ENCODE results near the gene CDH13.

CDH13 gene

DNA sequence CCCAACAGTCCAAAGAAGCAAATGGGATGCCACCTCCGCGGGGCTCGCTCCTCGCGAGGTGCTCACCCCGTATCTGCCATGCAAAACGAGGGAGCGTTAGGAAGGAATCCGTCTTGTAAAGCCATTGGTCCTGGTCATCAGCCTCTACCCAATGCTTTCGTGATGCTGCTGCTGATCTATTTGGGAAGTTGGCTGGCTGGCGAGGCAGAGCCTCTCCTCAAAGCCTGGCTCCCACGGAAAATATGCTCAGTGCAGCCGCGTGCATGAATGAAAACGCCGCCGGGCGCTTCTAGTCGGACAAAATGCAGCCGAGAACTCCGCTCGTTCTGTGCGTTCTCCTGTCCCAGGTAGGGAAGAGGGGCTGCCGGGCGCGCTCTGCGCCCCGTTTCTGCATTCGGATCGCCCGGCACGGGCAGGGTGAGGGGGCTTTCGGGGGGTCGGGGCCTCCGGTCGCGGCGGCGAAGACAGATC is at the start of gene CDH13:
Gene CDH13, plus strand, starts transcription at position 179 of the 471 bp plus-strand sequence.
- DNase-seq, result no peak

GRCh38 chr16:82580298-82580890 is 46.4 kb upstream of the CDH13 start:
- no peak for DNase-seq

DNA sequence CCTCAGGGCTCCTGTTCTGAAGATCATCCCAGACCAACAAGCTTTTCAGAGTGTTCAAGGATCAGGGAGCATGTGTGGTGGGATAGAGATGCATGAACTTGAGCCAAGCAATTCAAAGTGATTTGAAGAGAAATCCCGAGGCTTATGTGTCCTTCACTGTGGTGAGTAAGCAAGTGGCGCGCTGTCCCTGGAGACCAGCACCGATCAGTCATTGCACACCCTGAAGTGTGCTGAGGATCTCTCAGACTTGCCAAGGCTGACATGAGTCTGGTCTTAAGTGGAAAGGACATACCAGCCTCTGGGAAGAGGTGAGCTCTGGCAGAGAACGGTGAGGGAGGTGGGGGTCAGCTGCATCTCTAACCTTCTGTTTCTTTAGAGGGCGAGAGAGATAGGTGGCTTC is 43.8 kb upstream of the CDH13 start:
- no peak for DNase-seq

- no peak for DNase-seq
Measured at GRCh38 chr16:82583422-82583821, 43.3 kb upstream of the CDH13 start.

DNA sequence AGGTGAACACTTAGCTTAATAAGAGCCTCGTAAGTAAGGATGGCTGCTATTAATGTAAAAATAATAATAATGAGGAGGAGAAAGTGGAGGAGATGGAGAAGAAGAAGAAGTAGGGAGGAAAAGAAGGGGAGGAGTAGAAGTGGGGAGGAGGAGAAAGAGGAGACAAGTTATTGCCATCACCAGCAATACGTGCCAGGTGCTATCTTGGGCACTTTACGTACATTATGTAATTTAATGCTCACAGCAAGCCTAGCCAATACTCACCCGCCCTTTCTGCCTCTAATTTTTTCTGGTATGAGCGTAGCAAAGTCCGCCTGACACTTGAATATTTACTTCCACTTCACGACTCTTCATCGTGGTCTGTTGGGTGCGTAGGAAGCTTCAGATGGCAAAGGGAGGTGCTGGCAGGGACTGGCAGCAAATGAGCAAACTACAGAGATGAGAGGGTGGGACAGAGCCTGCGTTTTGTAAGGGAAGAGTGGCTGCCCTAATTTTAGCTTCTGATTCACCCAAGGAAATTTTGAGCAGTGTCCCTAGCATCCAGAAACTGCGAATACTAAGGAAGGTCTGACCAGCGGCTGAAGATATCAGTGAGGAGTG is 42.1 kb upstream of the CDH13 start:
- no peak for DNase-seq

DNA sequence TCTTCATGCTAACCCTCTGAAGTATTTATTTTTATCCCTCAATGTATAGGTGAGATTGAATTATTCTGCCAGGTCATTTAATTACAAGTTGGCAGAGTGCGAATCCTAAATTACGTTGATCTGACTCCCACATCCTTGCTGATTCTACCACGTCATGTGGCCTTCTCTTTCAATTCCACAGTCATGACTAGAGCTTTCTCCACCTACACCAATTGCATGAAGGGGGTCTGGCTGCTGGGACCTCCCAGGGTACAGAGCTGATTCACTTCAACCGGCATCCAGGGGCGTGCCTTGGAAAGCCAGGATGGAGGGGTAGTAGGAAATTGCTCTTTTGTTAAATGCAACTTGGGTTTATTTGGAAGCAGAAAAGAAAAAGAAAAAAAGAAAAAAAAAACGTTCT is 41.1 kb upstream of the CDH13 start:
- no peak for DNase-seq

GRCh38 chr16:82586130-82586529 is 40.6 kb upstream of the CDH13 start:
- no peak for DNase-seq

GRCh38 chr16:82587289-82587688 is 39.5 kb upstream of the CDH13 start:
- no peak for DNase-seq

DNA sequence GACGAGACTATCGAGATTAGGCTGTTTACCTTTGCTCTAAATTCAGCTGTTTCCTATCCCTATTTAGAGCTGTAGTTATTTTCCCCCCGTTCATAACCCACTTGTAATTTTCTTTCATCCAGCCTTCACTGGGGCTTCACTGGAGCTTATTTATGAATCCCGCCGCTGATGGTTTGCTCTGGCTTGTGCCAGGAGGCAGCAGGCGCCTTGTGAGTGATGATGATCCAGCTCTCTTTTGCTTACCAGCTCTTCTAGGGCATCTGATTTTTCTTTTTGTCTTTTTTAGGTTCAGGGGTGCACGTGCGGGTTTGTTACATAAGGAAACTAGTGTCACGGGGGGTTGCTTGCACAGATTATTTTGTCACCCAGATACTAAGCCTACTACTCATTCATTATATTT is 37.4 kb upstream of the CDH13 start:
- no peak for DNase-seq

DNA sequence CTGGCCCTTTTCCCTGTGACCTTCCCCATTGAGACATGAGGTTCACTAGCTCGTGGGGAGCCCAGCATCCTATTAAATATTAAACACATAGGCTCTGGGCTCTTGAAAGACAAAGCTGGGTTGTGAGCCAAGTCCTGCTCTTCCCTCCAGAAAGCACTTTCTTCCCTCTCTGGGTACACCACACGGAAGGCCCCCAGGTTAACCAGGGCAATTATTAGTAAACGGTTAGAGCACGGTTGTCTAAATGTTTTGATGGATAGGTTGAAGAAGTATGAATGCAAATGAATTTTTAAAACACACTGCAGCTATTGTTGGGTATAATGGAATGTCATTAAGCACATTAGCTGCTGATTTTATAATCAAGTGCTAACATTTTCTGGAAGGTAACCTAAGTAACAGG is 32.7 kb upstream of the CDH13 start:
- DNase-seq, result no peak

GRCh38 chr16:82598771-82599170 is 28.0 kb upstream of the CDH13 start:
- DNase-seq, result no peak

- no peak for DNase-seq
Measured at GRCh38 chr16:82601989-82602640, 24.7 kb upstream of the CDH13 start.

GRCh38 chr16:82603784-82604411 is 22.9 kb upstream of the CDH13 start:
- no peak for DNase-seq

DNA sequence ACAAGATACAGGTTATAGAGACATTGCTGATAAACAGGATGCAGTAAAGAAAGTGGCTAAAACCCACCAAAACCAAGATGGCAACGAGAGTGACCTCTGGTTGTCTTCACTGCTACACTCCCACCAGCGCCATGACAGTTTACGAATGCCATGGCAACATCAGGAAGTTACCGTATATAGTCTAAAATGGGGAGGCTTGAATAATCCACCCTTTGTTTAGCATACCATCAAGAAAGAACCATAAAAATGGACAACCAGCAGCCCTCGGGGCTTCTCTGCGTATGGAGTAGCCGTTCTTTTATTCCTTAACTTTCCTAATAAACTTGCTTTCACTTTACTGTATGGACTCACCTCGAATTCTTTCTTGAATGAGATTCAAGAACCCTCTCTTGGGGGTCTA is 21.7 kb upstream of the CDH13 start:
- no peak for DNase-seq

- DNase-seq, result no peak
Measured at GRCh38 chr16:82605863-82606620, 20.7 kb upstream of the CDH13 start.

DNA sequence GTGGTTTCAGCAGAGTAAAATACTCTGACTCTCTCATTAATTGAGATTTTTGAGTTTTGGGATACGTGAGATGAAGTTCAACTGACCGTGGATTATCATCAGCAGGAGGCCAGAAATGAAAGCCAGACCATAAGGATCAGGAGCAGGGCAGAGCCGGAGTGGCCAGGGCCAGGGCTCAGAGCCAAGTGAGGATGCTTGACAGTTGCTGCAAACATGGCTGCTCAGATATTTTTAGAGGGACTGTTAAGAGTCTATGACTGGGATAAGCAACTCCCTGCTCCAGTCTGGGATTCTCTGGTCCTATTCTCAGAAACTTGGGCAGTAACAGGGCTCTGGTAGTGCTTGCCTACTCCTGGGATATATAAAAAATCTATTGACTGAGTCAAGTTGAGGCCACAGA is 17.6 kb upstream of the CDH13 start:
- DNase-seq, result no peak

GRCh38 chr16:82612263-82612662 is 14.5 kb upstream of the CDH13 start:
- no peak for DNase-seq

DNA sequence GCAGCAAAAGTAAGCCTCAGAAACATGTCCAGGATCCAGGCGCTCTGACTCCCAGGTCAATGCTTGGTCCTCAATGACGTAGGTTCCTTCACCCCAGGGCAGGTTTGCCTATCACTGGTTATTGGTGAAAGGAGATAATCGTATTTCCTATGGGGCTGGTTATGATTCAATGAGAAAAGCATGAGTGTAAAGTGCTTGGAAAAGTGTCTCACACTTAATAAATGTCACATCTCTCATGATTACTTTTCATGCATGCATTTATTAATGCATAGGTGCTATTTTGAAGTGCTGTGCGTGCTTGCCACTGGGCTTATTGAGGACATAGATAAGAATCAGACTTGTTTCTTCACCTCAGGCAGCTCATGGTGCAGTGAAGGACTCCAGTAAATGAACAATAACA is 10.4 kb upstream of the CDH13 start:
- no peak for DNase-seq

GRCh38 chr16:82621781-82622180 is 5.0 kb upstream of the CDH13 start:
- no peak for DNase-seq

GRCh38 chr16:82623241-82623640 is 3.5 kb upstream of the CDH13 start:
- no peak for DNase-seq

DNA sequence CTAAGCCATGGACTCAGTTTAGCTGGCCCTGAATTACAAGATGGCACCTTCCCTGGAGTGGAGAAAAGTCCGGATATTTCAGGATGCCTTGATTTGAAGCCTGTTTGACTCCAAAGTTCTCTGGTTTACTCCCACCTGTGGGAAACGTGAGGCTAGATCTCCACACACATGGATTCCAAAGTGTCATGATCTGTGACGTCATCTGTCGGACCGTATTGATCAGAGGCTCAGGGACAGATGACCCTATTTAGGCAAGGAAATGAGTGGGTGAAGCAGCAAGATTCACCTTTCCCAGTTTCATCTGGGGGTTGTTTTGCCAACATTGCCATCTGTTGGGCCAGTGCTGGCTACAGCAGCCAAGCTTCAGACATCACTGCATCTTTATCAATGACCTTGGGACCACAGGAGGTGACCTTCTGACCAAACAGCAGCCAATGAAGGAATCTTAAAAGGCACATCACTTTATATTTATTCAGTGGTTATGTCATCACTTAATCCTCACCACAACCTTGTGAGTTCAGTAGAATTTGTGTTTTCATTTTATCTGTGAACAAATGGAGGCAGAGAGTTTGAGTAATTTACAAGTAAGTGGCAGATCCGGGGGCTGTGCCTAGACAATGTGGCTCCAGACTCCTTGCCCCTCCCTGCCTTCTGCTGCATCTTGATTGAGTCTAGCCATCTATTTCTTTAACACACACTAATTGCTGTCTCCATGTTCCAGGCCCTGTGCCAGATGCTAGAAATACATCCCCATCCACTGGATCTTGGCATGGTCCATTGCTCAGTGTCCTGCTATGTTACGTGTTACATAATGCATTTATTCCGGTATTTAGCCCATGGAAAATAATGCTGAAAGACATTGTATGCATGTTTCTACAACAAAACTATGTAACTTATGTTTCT is 1.5 kb upstream of the CDH13 start:
- DNase-seq, result no peak

GRCh38 chr16:82628088-82628423 is 1.3 kb downstream of the CDH13 start:
- DNase-seq, result no peak
